Activated CD8-positive, alpha-beta memory T cell treated with anti-CD3 and anti-CD28 coated beads, Interleukin-2, amount 50 U/mL, for 4 hours (primary cell): ENCODE measurements around the gene UCN3.

Source experiments
- DNase-seq: peaks from one replicate; pipeline ENCODE4 v3.0.0-alpha.2; 2020

Gene UCN3, protein sequence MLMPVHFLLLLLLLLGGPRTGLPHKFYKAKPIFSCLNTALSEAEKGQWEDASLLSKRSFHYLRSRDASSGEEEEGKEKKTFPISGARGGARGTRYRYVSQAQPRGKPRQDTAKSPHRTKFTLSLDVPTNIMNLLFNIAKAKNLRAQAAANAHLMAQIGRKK

DNA sequence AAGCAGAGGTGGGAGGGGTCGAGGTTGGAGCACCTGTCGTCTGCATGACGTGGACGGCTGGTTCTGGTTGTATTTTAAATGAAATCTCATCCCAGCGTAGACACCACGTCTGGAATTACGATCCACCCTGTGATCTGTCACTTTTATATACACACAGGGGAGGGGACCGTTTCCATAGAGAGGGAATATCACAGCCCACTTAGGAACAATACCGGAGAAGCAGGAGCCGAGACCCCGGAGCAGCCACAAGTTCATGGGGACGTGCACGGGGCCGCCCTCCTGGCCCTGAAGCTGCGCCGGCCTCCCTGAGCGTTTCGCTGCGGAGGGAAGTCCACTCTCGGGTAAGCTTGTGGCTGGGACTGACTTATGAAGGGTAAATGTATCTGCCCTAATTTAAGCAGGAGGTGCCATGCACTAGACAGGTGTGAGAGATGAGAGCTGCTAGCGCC is at the start of gene UCN3:
UCN3 (plus strand) TSS at position 77 of the 449 bp plus-strand sequence. CDS start 8,755 bp downstream, outside the sequence.
- DNase-seq = no peak

DNA sequence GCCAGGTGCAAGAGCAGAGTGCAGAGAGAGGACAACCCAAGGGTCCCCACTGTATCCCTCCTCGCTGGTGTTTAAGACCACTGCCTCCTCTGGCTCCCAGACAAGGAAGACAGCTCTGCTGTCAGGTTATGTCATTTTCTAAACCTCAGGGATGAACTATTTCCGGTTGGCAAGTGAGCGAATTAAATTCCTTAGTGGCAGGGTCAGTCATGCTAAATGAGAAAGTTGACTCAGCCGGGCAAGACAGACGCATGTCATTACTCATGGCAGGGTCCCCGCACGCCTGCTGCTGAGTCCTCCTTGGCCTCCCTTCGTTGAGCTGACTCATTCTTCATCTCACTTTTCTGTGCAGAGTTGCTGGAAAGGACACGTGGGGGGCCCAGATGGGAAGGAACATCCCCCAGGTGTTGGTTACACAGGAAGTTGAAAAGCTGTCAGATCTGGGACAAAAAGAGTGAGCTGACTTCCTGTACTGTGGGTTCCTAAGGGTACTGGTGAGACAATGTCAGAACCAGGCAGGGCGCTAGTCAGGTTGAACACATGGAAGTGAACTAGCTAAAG is 47.1 kb upstream of the UCN3 start:
- peak; percentile 58 for DNase-seq

DNA sequence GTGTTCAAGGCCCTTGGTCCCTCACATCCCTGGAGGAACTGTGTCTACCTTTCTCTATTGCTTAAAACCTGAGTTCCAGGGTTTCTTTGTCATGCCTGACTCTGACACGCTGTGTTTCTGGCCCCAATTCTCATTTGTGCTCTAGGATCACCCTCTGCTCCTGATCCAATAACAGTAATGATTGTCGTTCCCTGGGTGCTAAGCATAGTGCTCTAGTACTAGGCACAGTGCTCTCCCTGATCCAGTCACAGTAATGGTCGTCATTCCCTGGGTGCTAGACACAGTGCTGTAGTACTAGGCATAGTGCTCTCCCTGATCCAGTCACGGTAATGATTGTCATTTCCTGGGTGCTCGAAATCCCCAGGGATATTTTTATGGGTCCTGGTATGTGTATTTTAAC is 46.6 kb upstream of the UCN3 start:
- DNase-seq = no peak

GRCh38 chr10:5319863-5320262 is 44.9 kb upstream of the UCN3 start:
- DNase-seq = no peak

- no peak for DNase-seq
Observed at GRCh38 chr10:5321273-5321672, 43.5 kb upstream of the UCN3 start.

DNA sequence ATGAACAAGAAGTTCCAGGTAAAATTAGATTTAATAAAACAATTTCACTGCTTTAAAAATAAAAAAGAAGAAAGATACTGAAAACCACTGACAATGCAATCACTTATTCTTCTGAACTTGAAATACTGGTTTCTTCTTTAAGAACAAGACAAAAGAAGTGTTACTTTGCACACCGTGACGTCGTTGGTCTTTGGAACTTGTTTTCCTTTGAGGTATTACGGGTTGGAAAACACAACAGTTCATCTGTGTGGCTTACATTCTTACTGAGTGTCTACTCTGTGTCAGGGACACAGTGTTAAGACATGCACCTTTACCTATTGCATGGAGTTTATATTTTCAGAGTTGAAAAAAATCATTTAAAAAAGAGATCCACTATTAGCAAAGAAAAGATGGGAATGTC is 41.3 kb upstream of the UCN3 start:
- no peak for DNase-seq

DNA sequence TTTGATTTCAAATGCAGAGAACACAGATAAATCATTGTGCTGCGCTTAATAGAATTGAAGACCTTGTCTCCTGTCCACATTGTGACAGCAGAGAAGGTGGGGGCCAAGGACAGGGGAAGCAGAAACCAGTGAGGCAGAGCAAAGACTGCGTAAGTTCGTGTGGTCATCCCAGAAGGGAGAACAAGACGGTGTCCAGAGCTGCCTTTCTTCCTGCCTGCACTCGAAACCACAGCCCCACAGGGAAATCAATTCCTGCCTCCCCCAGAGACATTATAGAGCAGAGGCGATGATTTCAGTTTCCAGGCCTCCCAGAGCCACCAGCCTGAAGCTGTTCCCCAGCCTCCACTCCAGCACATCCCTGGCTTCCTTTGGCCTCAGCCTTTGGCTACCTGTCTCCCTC is 39.7 kb upstream of the UCN3 start:
- no peak for DNase-seq

DNA sequence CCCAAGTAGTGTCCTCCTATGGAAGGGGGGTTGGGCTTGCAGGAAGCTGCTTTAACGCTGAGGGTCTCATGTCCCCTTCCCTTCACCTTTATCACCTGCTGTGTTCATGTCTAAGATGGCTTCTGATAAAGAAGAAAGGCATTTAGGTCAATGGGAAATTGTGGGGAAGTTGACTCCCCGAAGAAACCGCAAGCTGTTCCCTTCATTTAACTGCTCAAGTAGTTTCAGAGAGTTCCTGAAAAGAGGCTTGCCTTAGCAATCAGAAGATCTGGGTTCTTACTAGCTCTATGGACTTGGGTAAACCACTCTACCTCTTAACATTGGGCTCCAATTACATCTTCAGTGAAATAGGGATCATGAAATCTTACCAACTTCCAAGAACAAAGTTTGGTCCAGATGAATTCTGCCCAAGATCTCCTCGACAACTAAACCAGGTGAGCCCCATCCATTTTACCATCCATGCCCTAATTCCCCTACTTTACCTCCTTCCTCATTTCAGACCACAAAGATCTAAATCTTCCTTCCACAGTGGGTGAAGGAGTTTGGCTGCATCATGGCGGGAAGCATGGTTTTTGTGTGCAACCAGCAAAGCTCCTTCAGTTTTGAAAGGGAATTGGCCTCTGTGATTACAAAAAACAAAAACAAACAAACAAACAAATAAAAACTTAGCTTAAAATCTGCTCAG is 30.4 kb upstream of the UCN3 start:
- DNase-seq = no peak

DNA sequence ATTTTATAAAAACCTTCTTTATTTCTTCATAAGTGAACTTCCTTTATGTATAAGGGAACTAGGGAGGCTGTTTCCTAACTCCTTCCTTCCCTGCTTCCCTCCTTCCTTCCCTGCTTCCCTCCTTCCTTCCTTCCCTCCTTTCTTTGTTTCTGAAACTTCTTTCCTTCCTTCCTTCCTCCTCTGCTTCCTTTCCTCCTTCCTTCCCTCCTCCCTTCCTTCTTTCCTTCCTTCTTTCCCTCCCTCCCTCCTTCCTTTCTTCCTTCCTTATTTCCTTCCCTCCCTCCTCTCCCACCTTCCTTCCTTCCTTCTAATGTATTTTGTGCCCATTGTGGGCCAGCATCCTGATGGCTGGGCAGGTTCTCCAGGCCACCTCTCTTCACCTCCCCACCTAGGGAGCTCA is 26.8 kb upstream of the UCN3 start:
- DNase-seq = no peak

- no peak for DNase-seq
Observed at GRCh38 chr10:5343092-5343491, 21.7 kb upstream of the UCN3 start.

GRCh38 chr10:5343561-5343960 is 21.2 kb upstream of the UCN3 start:
- DNase-seq = no peak

- DNase-seq = no peak
Observed at GRCh38 chr10:5343979-5344378, 20.8 kb upstream of the UCN3 start.

GRCh38 chr10:5344746-5345145 is 20.0 kb upstream of the UCN3 start:
- no peak for DNase-seq

DNA sequence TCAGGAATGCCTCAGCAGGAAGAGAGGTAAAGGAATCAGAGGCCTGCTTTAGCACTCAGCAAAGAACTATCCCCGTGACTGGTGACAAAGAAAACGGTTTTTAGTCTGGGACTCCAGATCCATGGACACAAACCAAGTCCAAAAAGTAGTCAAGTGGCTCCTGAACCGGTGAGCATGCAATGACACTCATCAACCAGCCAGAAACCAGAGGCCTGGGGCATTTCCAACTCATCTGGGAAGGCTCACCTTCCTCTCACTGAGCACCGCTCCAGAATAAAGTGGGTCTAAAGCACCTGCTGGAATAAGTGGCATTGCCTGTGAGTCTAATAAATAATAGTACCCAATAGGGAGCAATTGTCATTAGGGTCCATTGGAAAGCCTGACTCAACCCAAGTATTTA is 17.9 kb upstream of the UCN3 start:
- no peak for DNase-seq

- DNase-seq = no peak
Observed at GRCh38 chr10:5349362-5349761, 15.4 kb upstream of the UCN3 start.

DNA sequence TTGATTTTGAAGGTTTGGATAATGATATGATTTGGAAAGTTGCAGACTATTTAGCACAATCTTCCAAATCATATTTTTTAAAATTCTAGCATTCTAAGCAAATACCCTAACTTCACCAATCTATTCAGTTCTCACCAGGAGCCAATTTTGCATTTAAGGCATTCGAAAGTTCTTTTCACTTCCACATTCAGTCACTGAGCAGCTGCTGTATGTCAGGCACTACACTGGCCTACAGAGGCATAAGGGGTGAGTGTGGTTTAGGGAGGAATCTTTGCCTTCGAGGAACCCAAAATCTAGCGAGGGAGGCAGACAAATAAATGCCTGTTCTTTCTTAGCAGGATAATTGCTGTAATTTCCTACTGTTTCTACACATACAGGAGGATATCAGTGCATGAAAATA is 10.7 kb upstream of the UCN3 start:
- no peak for DNase-seq

GRCh38 chr10:5355594-5356301 is 9.0 kb upstream of the UCN3 start:
- no peak for DNase-seq

DNA sequence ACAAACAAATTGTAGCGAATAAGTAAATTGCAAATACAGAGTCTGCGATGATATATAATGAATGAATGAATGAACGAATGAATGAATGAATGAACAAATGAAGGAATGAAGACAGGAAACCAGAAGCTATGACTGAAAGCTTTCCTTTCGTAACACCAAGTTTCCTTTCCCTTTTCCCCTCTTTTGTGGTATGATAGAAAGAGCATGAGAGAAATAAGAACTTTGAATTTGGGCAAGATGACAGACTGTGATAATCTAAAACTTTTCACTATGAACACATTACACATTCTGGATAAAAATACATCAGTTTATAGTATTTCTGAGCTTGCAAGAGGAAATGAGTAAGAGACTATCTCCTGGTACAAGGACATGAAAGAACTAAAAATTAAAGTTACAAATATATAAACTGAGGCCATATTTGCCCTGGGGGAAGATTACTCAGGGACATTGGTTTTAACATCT is 8.4 kb upstream of the UCN3 start:
- DNase-seq = no peak

- DNase-seq = no peak
Observed at GRCh38 chr10:5360318-5360915, 4.3 kb upstream of the UCN3 start.

DNA sequence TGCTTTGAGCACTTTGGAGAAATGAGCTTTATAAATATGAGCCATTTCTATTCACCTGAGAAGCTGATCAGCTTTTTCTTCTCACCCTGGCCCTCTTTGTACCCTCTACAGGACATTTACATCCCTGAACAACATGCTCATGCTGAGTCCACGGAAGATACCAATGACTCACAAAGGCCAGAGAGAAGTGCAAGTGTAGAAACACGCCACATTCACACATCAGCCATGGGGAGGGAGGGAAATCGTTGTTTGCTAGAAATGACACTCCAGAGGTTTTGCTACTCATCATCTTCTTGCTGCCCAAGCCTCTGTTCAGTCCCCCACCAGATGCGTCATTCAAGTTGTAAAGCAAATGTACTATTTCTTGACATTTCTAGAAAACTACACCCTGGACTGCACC is 2.8 kb upstream of the UCN3 start:
- no peak for DNase-seq

DNA sequence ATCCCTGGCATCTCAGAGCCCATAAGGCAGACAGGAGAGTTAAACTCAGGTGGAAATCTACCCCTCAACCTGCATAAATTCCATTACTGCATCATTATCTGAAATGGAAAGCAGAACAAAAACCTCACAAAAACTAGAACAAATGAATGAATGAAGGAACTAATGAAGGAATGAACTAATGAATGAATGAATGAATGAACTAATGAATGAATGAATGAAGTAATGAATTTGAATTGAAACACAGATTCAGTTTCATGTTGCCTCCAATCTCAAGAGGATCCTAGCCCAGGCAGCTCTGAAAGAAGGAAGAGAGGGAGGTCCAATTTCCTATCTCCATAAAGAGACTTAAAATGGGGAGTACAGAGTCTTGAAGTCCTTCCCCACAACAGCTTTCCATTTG is 1.9 kb upstream of the UCN3 start:
- no peak for DNase-seq

- no peak for DNase-seq
Observed at GRCh38 chr10:5364374-5364773, 392 bp upstream of the UCN3 start.

- no peak for DNase-seq
Observed at GRCh38 chr10:5365928-5366327, 1.2 kb downstream of the UCN3 start.
